Uterus (tissue), 2 donors: Measurements from ENCODE around the gene MUC5AC.

ENCODE experiments used
- POLR2A ChIP-seq, 2 donors: fragments of 450-650 bp; IDR thresholded peaks; one replicate each; pipeline ENCODE4 v1.6.1; 2016; ENCODE audit warnings: antibody characterized with exemption in 2 of 2, mild to moderate bottlenecking in 1 of 2, moderate library complexity in 1 of 2
- TF ChIP-seq, protein P1 (sequence below), 4 experiments: fragments of 200-600 bp in 2 of 4; fragments of 450-650 bp in 2 of 4; sonication (generic) in 2 of 4; IDR thresholded peaks; one replicate each; pipeline ENCODE4 v1.5.1; 2016 to 2019; ENCODE audit warnings: antibody characterized with exemption in 4 of 4, mild to moderate bottlenecking in 2 of 4, moderate library complexity in 1 of 4

DNA sequence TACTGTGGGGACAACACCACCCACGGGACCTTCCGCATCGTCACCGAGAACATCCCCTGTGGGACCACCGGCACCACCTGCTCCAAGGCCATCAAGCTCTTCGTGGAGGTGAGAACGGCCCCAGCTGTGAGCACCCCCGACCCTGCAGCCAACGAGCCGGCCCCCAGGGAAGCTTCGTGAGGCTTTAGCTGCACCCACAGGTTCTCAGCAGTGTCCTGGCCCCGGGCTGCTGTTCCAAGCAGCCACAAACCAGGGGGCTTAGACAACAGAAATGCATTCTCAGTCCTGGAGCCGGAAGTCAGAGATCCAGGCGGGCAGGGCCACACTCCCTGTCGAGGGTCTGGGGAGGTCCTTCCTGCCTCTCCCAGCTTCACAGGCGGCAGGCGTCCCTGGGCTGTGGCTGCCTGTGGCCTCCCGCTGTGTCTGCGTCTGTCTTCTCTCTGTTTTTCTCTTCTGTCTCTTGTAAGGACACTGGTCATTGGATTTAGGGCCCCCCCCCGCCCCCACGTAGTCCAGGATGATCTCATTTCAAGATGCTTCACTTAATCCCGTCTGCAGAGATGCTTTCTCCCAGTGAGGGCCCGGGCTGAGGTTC, 77.7 kb downstream of the MUC5AC start:
- TF ChIP-seq, protein P1, sequence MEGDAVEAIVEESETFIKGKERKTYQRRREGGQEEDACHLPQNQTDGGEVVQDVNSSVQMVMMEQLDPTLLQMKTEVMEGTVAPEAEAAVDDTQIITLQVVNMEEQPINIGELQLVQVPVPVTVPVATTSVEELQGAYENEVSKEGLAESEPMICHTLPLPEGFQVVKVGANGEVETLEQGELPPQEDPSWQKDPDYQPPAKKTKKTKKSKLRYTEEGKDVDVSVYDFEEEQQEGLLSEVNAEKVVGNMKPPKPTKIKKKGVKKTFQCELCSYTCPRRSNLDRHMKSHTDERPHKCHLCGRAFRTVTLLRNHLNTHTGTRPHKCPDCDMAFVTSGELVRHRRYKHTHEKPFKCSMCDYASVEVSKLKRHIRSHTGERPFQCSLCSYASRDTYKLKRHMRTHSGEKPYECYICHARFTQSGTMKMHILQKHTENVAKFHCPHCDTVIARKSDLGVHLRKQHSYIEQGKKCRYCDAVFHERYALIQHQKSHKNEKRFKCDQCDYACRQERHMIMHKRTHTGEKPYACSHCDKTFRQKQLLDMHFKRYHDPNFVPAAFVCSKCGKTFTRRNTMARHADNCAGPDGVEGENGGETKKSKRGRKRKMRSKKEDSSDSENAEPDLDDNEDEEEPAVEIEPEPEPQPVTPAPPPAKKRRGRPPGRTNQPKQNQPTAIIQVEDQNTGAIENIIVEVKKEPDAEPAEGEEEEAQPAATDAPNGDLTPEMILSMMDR (IDR thresholded peaks at IDR 0.05), result no peak
- TF ChIP-seq POLR2A (IDR thresholded peaks at IDR 0.05), result no peak
